ENCODE results near the gene C17orf114.

The C17orf114 gene

GRCh38 chr17:4816826-4817225, 14.7 kb upstream of the C17orf114 start:
- Histone ChIP-seq H3K9ac (ENCODE audit: low read depth, low read length) (no peak overlapping the region), H3K4me3 (ENCODE audit: low read depth, low read length) (no peak overlapping the region), H3K36me3 (ENCODE audit: control insufficient read depth, insufficient read depth, low read length) (peaks cover 38% of the 10 kb centered on the region), H3K27me3 (ENCODE audit: control insufficient read depth, insufficient read depth, low read length) (no peaks in the 10 kb centered on the region), H3K9me3 (ENCODE audit: control insufficient read depth, insufficient read depth, low read length) (no peaks in the 10 kb centered on the region), H3K4me1 (ENCODE audit: control insufficient read depth, insufficient read depth, low read length) (no peaks in the 10 kb centered on the region)

- no peak overlapping the region for H3K9ac ChIP-seq (ENCODE audit: low read depth, low read length)
- no peaks in the 10 kb centered on the region for H3K4me1 ChIP-seq (ENCODE audit: control insufficient read depth, insufficient read depth, low read length)
- H3K9me3 ChIP-seq (ENCODE audit: control insufficient read depth, insufficient read depth, low read length): no peaks in the 10 kb centered on the region
- H3K36me3 ChIP-seq (ENCODE audit: control insufficient read depth, insufficient read depth, low read length): peaks cover 42% of the 10 kb centered on the region
- no peak overlapping the region for H3K4me3 ChIP-seq (ENCODE audit: low read depth, low read length)
- no peaks in the 10 kb centered on the region for H3K27me3 ChIP-seq (ENCODE audit: control insufficient read depth, insufficient read depth, low read length)
These were observed 13.0 kb upstream of the C17orf114 start for GRCh38 chr17:4815043-4815675.

- Histone ChIP-seq H3K4me3 (ENCODE audit: low read depth, low read length) (no peak overlapping the region), H3K9me3 (ENCODE audit: control insufficient read depth, insufficient read depth, low read length) (no peaks in the 10 kb centered on the region), H3K27me3 (ENCODE audit: control insufficient read depth, insufficient read depth, low read length) (no peaks in the 10 kb centered on the region), H3K36me3 (ENCODE audit: control insufficient read depth, insufficient read depth, low read length) (peaks cover 45% of the 10 kb centered on the region), H3K4me1 (ENCODE audit: control insufficient read depth, insufficient read depth, low read length) (no peaks in the 10 kb centered on the region), H3K9ac (ENCODE audit: low read depth, low read length) (no peak overlapping the region)
These were observed 10.6 kb upstream of the C17orf114 start for GRCh38 chr17:4812690-4813089.

GRCh38 chr17:4811471-4811870, 9.3 kb upstream of the C17orf114 start:
- Histone ChIP-seq H3K9me3 (ENCODE audit: control insufficient read depth, insufficient read depth, low read length) (no peaks in the 10 kb centered on the region), H3K36me3 (ENCODE audit: control insufficient read depth, insufficient read depth, low read length) (peaks cover 40% of the 10 kb centered on the region), H3K27me3 (ENCODE audit: control insufficient read depth, insufficient read depth, low read length) (no peaks in the 10 kb centered on the region), H3K4me1 (ENCODE audit: control insufficient read depth, insufficient read depth, low read length) (no peaks in the 10 kb centered on the region), H3K9ac (ENCODE audit: low read depth, low read length) (no peak overlapping the region), H3K4me3 (ENCODE audit: low read depth, low read length) (no peak overlapping the region)

GRCh38 chr17:4810696-4811290, 8.7 kb upstream of the C17orf114 start:
- no peak overlapping the region for H3K9ac ChIP-seq (ENCODE audit: low read depth, low read length)
- H3K36me3 ChIP-seq (ENCODE audit: control insufficient read depth, insufficient read depth, low read length): peaks cover 34% of the 10 kb centered on the region
- no peaks in the 10 kb centered on the region for H3K4me1 ChIP-seq (ENCODE audit: control insufficient read depth, insufficient read depth, low read length)
- no peaks in the 10 kb centered on the region for H3K27me3 ChIP-seq (ENCODE audit: control insufficient read depth, insufficient read depth, low read length)
- H3K4me3 ChIP-seq (ENCODE audit: low read depth, low read length): no peak overlapping the region
- no peaks in the 10 kb centered on the region for H3K9me3 ChIP-seq (ENCODE audit: control insufficient read depth, insufficient read depth, low read length)

- no peaks in the 10 kb centered on the region for H3K9me3 ChIP-seq (ENCODE audit: control insufficient read depth, insufficient read depth, low read length)
- no peak overlapping the region for H3K4me3 ChIP-seq (ENCODE audit: low read depth, low read length)
- no peaks in the 10 kb centered on the region for H3K4me1 ChIP-seq (ENCODE audit: control insufficient read depth, insufficient read depth, low read length)
- H3K36me3 ChIP-seq (ENCODE audit: control insufficient read depth, insufficient read depth, low read length): peaks cover 19% of the 10 kb centered on the region
- no peaks in the 10 kb centered on the region for H3K27me3 ChIP-seq (ENCODE audit: control insufficient read depth, insufficient read depth, low read length)
- no peak overlapping the region for H3K9ac ChIP-seq (ENCODE audit: low read depth, low read length)
These were observed 6.2 kb upstream of the C17orf114 start for GRCh38 chr17:4808378-4808767.

GRCh38 chr17:4807605-4808377, 5.7 kb upstream of the C17orf114 start:
- Histone ChIP-seq H3K4me1 (ENCODE audit: control insufficient read depth, insufficient read depth, low read length) (no peaks in the 10 kb centered on the region), H3K9ac (ENCODE audit: low read depth, low read length) (peak overlapping the region; percentile 54), H3K9me3 (ENCODE audit: control insufficient read depth, insufficient read depth, low read length) (no peaks in the 10 kb centered on the region), H3K4me3 (ENCODE audit: low read depth, low read length) (peak overlapping the region; percentile 79), H3K36me3 (ENCODE audit: control insufficient read depth, insufficient read depth, low read length) (peaks cover 19% of the 10 kb centered on the region), H3K27me3 (ENCODE audit: control insufficient read depth, insufficient read depth, low read length) (no peaks in the 10 kb centered on the region)

- H3K4me1 ChIP-seq (ENCODE audit: control insufficient read depth, insufficient read depth, low read length): no peaks in the 10 kb centered on the region
- peak within 1 kb of the TSS; percentile 82 for H3K4me3 ChIP-seq (ENCODE audit: low read depth, low read length)
- H3K9me3 ChIP-seq (ENCODE audit: control insufficient read depth, insufficient read depth, low read length): no peaks in the 10 kb centered on the region
- H3K36me3 ChIP-seq (ENCODE audit: control insufficient read depth, insufficient read depth, low read length): peaks cover 19% of the 10 kb centered on the region
- H3K9ac ChIP-seq (ENCODE audit: low read depth, low read length): peak within 1 kb of the TSS; percentile 70
- no peaks in the 10 kb centered on the region for H3K27me3 ChIP-seq (ENCODE audit: control insufficient read depth, insufficient read depth, low read length)
These were observed 4.9 kb upstream of the C17orf114 start, which contains the start of gene PLD2 for GRCh38 chr17:4806777-4807604. Gene PLD2 (plus strand): TSS chr17:4807152. CDS start chr17:4807773, 621 bp downstream.

GRCh38 chr17:4806456-4806776, 4.3 kb upstream of the C17orf114 start:
- Histone ChIP-seq H3K9ac (ENCODE audit: low read depth, low read length) (no peak overlapping the region), H3K27me3 (ENCODE audit: control insufficient read depth, insufficient read depth, low read length) (no peaks in the 10 kb centered on the region), H3K4me1 (ENCODE audit: control insufficient read depth, insufficient read depth, low read length) (no peaks in the 10 kb centered on the region), H3K36me3 (ENCODE audit: control insufficient read depth, insufficient read depth, low read length) (peaks cover 19% of the 10 kb centered on the region), H3K9me3 (ENCODE audit: control insufficient read depth, insufficient read depth, low read length) (no peaks in the 10 kb centered on the region), H3K4me3 (ENCODE audit: low read depth, low read length) (peak overlapping the region; percentile 82)

- peaks cover 21% of the 10 kb centered on the region for H3K36me3 ChIP-seq (ENCODE audit: control insufficient read depth, insufficient read depth, low read length)
- H3K27me3 ChIP-seq (ENCODE audit: control insufficient read depth, insufficient read depth, low read length): no peaks in the 10 kb centered on the region
- H3K4me1 ChIP-seq (ENCODE audit: control insufficient read depth, insufficient read depth, low read length): no peaks in the 10 kb centered on the region
- no peak overlapping the region for H3K9ac ChIP-seq (ENCODE audit: low read depth, low read length)
- no peaks in the 10 kb centered on the region for H3K9me3 ChIP-seq (ENCODE audit: control insufficient read depth, insufficient read depth, low read length)
- no peak overlapping the region for H3K4me3 ChIP-seq (ENCODE audit: low read depth, low read length)
These were observed 1.5 kb downstream of the C17orf114 start for GRCh38 chr17:4800462-4801196.

- Histone ChIP-seq H3K27me3 (ENCODE audit: control insufficient read depth, insufficient read depth, low read length) (no peaks in the 10 kb centered on the region), H3K9ac (ENCODE audit: low read depth, low read length) (peak overlapping the region; percentile 76), H3K9me3 (ENCODE audit: control insufficient read depth, insufficient read depth, low read length) (no peaks in the 10 kb centered on the region), H3K4me3 (ENCODE audit: low read depth, low read length) (peak overlapping the region; percentile 98), H3K4me1 (ENCODE audit: control insufficient read depth, insufficient read depth, low read length) (no peaks in the 10 kb centered on the region), H3K36me3 (ENCODE audit: control insufficient read depth, insufficient read depth, low read length) (peaks cover 21% of the 10 kb centered on the region)
These were observed 5.6 kb downstream of the C17orf114 start for GRCh38 chr17:4796552-4796920.
